IMR-90 (cell line): ENCODE measurements around the gene CELA1.

Experiments
- CEBPB ChIP-seq: IDR thresholded peaks from 2 replicates; pipeline ENCODE4 v1.6.1; 2012; ENCODE audit warnings: low read depth, low read length, improper control_type of control experiment
- CHD1 ChIP-seq: IDR thresholded peaks from 2 replicates; pipeline ENCODE4 v1.6.1; 2012; ENCODE audit warnings: low read depth, low read length, improper control_type of control experiment
- CTCF ChIP-seq: conservative IDR thresholded peaks from 2 replicates; pipeline ENCODE4 v1.5.1; 2012; ENCODE audit warnings: mild to moderate bottlenecking, low read depth, low read length, improper control_type of control experiment
- ELK1 ChIP-seq: fragments of 150-350 bp; IDR thresholded peaks from 2 replicates; pipeline ENCODE4 v1.6.1; 2016; ENCODE audit warnings: low read depth, mild to moderate bottlenecking, low read length, moderate library complexity, borderline replicate concordance
- FOS ChIP-seq: fragments of 150-350 bp; IDR thresholded peaks from 2 replicates; pipeline ENCODE4 v1.6.1; 2016; ENCODE audit warnings: low read depth, low read length
- MAFK ChIP-seq: IDR thresholded peaks from 2 replicates; pipeline ENCODE4 v1.6.1; 2012; ENCODE audit warnings: low read depth, low read length, improper control_type of control experiment
- MXI1 ChIP-seq: IDR thresholded peaks from 2 replicates; pipeline ENCODE4 v1.6.1; 2012; ENCODE audit warnings: low read depth, mild to moderate bottlenecking, low read length, moderate library complexity, borderline replicate concordance
- NFE2L2 ChIP-seq: fragments of 150-350 bp; IDR thresholded peaks from 2 replicates; pipeline ENCODE4 v1.6.1; 2016; ENCODE audit warnings: low read depth, mild to moderate bottlenecking, low read length
- POLR2A ChIP-seq: IDR thresholded peaks from 2 replicates; pipeline ENCODE4 v1.6.1; 2012; ENCODE audit warnings: mild to moderate bottlenecking, low read depth, low read length
- RAD21 ChIP-seq: IDR thresholded peaks from 2 replicates; pipeline ENCODE4 v1.6.1; 2012; ENCODE audit warnings: low read length, improper control_type of control experiment
- RFX5 ChIP-seq: IDR thresholded peaks from 2 replicates; pipeline ENCODE4 v1.8.0; 2012; ENCODE audit warnings: low read depth, mild to moderate bottlenecking, low read length, moderate library complexity
- SMC3 ChIP-seq: fragments of 150-350 bp; IDR thresholded peaks from 2 replicates; pipeline ENCODE4 v1.6.1; 2016; ENCODE audit warnings: low read depth, mild to moderate bottlenecking, antibody characterized with exemption, low read length, moderate library complexity
- USF2 ChIP-seq: fragments of 150-350 bp; IDR thresholded peaks from 2 replicates; pipeline ENCODE4 v1.6.1; 2017; ENCODE audit warnings: mild to moderate bottlenecking, antibody characterized with exemption, low read length, low read depth

GRCh38 chr12:51383269-51383905, 36.9 kb upstream of the CELA1 start:
- no peak for TF ChIP-seq CTCF
- no peak for TF ChIP-seq SMC3
- TF ChIP-seq MXI1 = no peak
- no peak for TF ChIP-seq RAD21
- no peak for TF ChIP-seq USF2
- TF ChIP-seq CEBPB = no peak
- no peak for TF ChIP-seq POLR2A
- no peak for TF ChIP-seq MAFK
- no peak for TF ChIP-seq CHD1
- TF ChIP-seq RFX5 = no peak
- TF ChIP-seq NFE2L2 = no peak
- TF ChIP-seq FOS = no peak
- TF ChIP-seq ELK1 = no peak
